Lung (tissue), 12 donors: Measurements from ENCODE around the gene FLACC1. TPM values are rescaled to one million over a fixed set of nuclear protein-coding genes. Genes with fewer than 3 reads are reported as not detected.

Experiments
- ATAC-seq: fragments of 200-7000 bp; cut with Tn5 transposase; one replicate; pipeline ENCODE4 v1.9.1; 2020; ENCODE audit warnings: moderate number of reproducible peaks; ENCODE audit not compliant: insufficient read depth, low FRiP score
- DNase-seq, 3 donors: peaks; one replicate each; pipeline ENCODE4 v3.0.0-alpha.2; 2013 to 2017
- H3K27ac ChIP-seq, 2 donors: one replicate each; pipeline ENCODE4 v1.5.1; 2013; ENCODE audit warnings: mild to moderate bottlenecking in 2 of 2, moderate library complexity in 2 of 2, control low read depth in 1 of 2, inconsistent platforms in 1 of 2, low read depth in 1 of 2, low read length in 1 of 2
- H3K27me3 ChIP-seq, 3 donors: one replicate each; pipeline ENCODE4 v1.5.1; 2013; ENCODE audit warnings: low read length in 2 of 3; ENCODE audit not compliant: control insufficient read depth in 3 of 3, insufficient read depth in 3 of 3
- H3K36me3 ChIP-seq, 4 donors: one replicate each; pipeline ENCODE4 v1.5.1; 2013; ENCODE audit warnings: low read length in 4 of 4, mild to moderate bottlenecking in 1 of 4, moderate library complexity in 1 of 4; ENCODE audit not compliant: control insufficient read depth in 4 of 4, insufficient read depth in 4 of 4
- H3K4me1 ChIP-seq, 5 donors: one replicate each; pipeline ENCODE4 v1.5.1; 2013; ENCODE audit warnings: low read length in 5 of 5, mild to moderate bottlenecking in 2 of 5, moderate library complexity in 1 of 5; ENCODE audit not compliant: control insufficient read depth in 5 of 5, insufficient read depth in 5 of 5
- H3K4me3 ChIP-seq: one replicate; pipeline ENCODE4 v1.5.1; 2013; ENCODE audit warnings: mild to moderate bottlenecking, control low read depth, moderate library complexity
- H3K9ac ChIP-seq, 2 donors: one replicate each; pipeline ENCODE4 v1.5.1; 2013; ENCODE audit warnings: low read length in 2 of 2, control low read depth in 1 of 2; ENCODE audit not compliant: insufficient read depth in 1 of 2
- H3K9me3 ChIP-seq, 4 donors: one replicate each; pipeline ENCODE4 v1.5.1; 2013; ENCODE audit warnings: low read length in 3 of 4, mild to moderate bottlenecking in 1 of 4, moderate library complexity in 1 of 4; ENCODE audit not compliant: control insufficient read depth in 4 of 4, insufficient read depth in 3 of 4
- WGBS, 2 donors: extraction: QIAGEN DNeasy Blood & Tissue Kit; methylation state at CpG; one replicate each; pipeline ENCODE4 v1.1.7; 2013; 5-methylcytosine and 5-hydroxymethylcytosine counted together
- polyA plus RNA-seq, 2 donors: library from polyadenylated mRNA; stranded (reverse); fragments of 200-250 nt; gene quantifications; one replicate each; pipeline ENCODE4 v1.2.1, GENCODE V29; 2013
- total RNA-seq, 2 donors: library from RNA; depleted of rRNA in 1 of 2; stranded (reverse); fragments of >200 nt in 1 of 2; gene quantifications; one replicate each; pipeline ENCODE4 v1.2.1, GENCODE V29; 2014 to 2021
- TF ChIP-seq, protein P1 (sequence below): IDR thresholded peaks from 2 replicates; pipeline ENCODE4 v1.5.1; 2012; ENCODE audit warnings: mild to moderate bottlenecking; ENCODE audit errors: control extremely low read depth, extremely low read depth
- donor health status: control.
- donor health status: control.
- donor health status: Bipolar disorder and iron deficiency.
- donor health status: healthy.
- donor health status: DM: yes; HTN: yes; CAD: no.

The FLACC1 gene
- total and polyA plus RNA-seq, 4 donors: 1.0 to 8.6 (median 4.9) TPM

- peaks cover 0 to 7% (median 1%) of the 10 kb centered on the region in 5 donors for H3K4me1 ChIP-seq
- peak overlapping the region in 1 of 2 donors; percentile 40 for H3K27ac ChIP-seq
- ATAC-seq: no peak
- H3K4me3 ChIP-seq: no peak overlapping the region
- no peaks in the 10 kb centered on the region for H3K27me3 ChIP-seq
- TF ChIP-seq, protein P1, sequence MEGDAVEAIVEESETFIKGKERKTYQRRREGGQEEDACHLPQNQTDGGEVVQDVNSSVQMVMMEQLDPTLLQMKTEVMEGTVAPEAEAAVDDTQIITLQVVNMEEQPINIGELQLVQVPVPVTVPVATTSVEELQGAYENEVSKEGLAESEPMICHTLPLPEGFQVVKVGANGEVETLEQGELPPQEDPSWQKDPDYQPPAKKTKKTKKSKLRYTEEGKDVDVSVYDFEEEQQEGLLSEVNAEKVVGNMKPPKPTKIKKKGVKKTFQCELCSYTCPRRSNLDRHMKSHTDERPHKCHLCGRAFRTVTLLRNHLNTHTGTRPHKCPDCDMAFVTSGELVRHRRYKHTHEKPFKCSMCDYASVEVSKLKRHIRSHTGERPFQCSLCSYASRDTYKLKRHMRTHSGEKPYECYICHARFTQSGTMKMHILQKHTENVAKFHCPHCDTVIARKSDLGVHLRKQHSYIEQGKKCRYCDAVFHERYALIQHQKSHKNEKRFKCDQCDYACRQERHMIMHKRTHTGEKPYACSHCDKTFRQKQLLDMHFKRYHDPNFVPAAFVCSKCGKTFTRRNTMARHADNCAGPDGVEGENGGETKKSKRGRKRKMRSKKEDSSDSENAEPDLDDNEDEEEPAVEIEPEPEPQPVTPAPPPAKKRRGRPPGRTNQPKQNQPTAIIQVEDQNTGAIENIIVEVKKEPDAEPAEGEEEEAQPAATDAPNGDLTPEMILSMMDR: no peak
- H3K9me3 ChIP-seq: no peaks in the 10 kb centered on the region
- no peak for DNase-seq
- H3K36me3 ChIP-seq: no peaks in the 10 kb centered on the region
- H3K9ac ChIP-seq: no peak overlapping the region
- 39 to 56% methylated on average over 5 of the region's 5 CpGs for WGBS, 2 donors
Measured at GRCh38 chr2:201254081-201254730, 102.9 kb downstream of the FLACC1 start.

DNA sequence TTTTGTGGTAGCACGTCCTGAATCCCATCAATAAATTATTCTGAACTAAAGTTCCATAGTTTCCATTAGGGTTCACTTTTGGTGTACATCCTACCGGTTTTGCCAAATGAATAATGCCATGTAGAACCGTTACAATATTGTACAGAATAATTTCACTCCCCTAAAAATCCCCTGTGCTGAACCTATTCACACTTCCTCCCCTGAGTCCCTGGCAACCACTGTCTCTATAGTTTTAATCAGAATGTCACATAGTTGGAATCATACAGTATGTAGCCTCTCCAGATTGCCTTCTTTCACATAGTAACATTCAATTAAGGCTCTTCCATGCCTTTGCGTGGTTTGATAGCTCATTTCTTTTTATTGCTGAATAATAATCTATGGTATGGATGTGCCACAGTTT is 106.4 kb downstream of the FLACC1 start:
- Histone ChIP-seq H3K27ac (no peak overlapping the region), H3K9ac (no peak overlapping the region), H3K4me3 (no peak overlapping the region), H3K36me3 (no peaks in the 10 kb centered on the region), H3K27me3 (no peaks in the 10 kb centered on the region), H3K9me3 (no peaks in the 10 kb centered on the region), H3K4me1 (peaks cover 0 to 2% (median 0%) of the 10 kb centered on the region in 5 donors)
- ATAC-seq (no peak), DNase-seq (no peak)
- TF ChIP-seq, protein P1: no peak
- WGBS, 2 donors: 93 to 98% methylated on average over 4 of the region's 4 CpGs

GRCh38 chr2:201249889-201250288 is 107.3 kb downstream of the FLACC1 start:
- no peak overlapping the region for H3K4me3 ChIP-seq
- ATAC-seq (no peak), DNase-seq (no peak)
- TF ChIP-seq, protein P1: no peak
- H3K36me3 ChIP-seq: no peaks in the 10 kb centered on the region
- WGBS, 2 donors: 89 to 93% methylated on average over 2 of the region's 2 CpGs
- H3K9ac ChIP-seq: no peak overlapping the region
- H3K27me3 ChIP-seq: no peaks in the 10 kb centered on the region
- H3K9me3 ChIP-seq: no peaks in the 10 kb centered on the region
- H3K4me1 ChIP-seq: peaks cover 0 to 2% (median 0%) of the 10 kb centered on the region in 5 donors
- no peak overlapping the region for H3K27ac ChIP-seq
